Peyer's patch (tissue), 4 donors: Measurements from ENCODE around the gene SAMHD1.

Source experiments
- POLR2A ChIP-seq, 2 donors: fragments of 450-650 bp; IDR thresholded peaks; one replicate each; pipeline ENCODE4 v1.5.1; 2017; ENCODE audit warnings: antibody characterized with exemption in 2 of 2, mild to moderate bottlenecking in 2 of 2, moderate library complexity in 2 of 2
- TF ChIP-seq, protein P1 (sequence below), 6 experiments: fragments of 450-650 bp in 4 of 6; fragments of 200-600 bp in 2 of 6; sonication (generic) in 1 of 6; IDR thresholded peaks; one replicate each; pipeline ENCODE4 v1.5.1; 2017 to 2019; ENCODE audit warnings: antibody characterized with exemption in 6 of 6, mild to moderate bottlenecking in 3 of 6, moderate library complexity in 1 of 6

DNA sequence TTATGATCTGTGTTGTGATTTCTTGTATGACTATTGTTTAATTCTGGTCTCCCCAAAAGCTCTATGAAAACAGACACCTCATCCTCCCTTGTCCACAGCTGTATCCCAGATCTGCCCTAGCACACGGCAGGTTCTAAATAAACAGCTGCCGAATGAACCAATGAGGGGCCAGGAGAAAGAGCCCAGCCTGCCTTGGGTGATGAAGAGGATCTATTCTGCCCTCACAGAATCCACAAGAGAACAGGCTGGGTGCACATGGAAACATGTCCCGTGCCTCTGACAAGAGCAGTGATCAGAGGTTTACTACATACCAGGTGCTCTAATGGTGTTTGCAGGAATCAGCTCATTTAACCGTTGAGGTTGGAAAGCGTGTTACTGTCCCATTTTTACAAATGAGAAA, 91.2 kb downstream of the SAMHD1 start:
- TF ChIP-seq, protein P1, sequence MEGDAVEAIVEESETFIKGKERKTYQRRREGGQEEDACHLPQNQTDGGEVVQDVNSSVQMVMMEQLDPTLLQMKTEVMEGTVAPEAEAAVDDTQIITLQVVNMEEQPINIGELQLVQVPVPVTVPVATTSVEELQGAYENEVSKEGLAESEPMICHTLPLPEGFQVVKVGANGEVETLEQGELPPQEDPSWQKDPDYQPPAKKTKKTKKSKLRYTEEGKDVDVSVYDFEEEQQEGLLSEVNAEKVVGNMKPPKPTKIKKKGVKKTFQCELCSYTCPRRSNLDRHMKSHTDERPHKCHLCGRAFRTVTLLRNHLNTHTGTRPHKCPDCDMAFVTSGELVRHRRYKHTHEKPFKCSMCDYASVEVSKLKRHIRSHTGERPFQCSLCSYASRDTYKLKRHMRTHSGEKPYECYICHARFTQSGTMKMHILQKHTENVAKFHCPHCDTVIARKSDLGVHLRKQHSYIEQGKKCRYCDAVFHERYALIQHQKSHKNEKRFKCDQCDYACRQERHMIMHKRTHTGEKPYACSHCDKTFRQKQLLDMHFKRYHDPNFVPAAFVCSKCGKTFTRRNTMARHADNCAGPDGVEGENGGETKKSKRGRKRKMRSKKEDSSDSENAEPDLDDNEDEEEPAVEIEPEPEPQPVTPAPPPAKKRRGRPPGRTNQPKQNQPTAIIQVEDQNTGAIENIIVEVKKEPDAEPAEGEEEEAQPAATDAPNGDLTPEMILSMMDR (IDR thresholded peaks at IDR 0.05): no peak
- no peak for TF ChIP-seq POLR2A (IDR thresholded peaks at IDR 0.05)
